GM19438 (cell line): ENCODE measurements around the gene GPX7.
"Not testable (repeated sequence)": the region's sequence is repeated elsewhere in the genome, so short reads cannot be mapped to it uniquely, and the experiment has no call there.

ENCODE experiments used
- ATAC-seq: cut with Tn5 transposase; IDR thresholded peaks from one replicate; pipeline ENCODE4 v1.9.1; 2021; ENCODE audit warnings: low read depth; ENCODE audit not compliant: unreplicated experiment

The GPX7 gene

DNA sequence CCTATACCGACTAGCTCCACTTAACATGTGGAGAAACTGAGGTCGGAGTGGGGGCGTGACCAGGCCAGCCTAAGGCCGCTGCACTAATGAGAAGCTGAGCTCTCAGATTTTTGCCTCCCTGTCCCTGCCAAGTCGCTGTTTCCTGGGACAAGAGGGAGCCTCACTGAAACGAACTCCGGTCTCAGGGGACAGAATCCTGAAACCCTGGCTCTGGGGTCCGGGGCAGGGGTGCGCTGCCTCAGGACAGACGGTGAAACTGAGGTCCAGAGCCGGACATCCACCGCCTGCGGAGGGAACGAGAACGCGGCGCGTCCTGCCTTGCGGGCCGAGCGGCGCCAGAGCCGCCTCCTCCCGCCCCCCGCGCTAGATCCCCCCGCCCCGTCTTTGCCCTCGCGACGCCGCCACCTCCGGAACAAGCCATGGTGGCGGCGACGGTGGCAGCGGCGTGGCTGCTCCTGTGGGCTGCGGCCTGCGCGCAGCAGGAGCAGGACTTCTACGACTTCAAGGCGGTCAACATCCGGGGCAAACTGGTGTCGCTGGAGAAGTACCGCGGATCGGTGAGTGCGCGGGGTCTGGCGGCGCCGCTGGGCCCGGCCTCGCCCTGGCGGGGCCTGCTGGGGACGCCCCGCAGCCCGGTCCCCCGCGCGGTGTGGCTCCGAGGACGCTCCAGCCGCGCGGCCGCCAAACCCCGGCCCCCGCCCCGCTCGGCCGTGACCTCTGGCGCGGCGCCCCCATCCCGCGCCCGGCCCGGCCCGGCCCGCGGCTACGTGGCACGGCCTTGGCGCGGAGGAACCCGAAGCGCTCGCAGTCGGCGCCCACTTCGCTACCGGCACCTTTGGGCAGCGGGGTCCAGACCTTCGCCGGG, at the start of gene GPX7:
Gene GPX7 (plus strand): TSS at position 381 of the 865 bp plus-strand sequence. CDS start 39 bp downstream, at position 420.
- ATAC-seq: no peak

DNA sequence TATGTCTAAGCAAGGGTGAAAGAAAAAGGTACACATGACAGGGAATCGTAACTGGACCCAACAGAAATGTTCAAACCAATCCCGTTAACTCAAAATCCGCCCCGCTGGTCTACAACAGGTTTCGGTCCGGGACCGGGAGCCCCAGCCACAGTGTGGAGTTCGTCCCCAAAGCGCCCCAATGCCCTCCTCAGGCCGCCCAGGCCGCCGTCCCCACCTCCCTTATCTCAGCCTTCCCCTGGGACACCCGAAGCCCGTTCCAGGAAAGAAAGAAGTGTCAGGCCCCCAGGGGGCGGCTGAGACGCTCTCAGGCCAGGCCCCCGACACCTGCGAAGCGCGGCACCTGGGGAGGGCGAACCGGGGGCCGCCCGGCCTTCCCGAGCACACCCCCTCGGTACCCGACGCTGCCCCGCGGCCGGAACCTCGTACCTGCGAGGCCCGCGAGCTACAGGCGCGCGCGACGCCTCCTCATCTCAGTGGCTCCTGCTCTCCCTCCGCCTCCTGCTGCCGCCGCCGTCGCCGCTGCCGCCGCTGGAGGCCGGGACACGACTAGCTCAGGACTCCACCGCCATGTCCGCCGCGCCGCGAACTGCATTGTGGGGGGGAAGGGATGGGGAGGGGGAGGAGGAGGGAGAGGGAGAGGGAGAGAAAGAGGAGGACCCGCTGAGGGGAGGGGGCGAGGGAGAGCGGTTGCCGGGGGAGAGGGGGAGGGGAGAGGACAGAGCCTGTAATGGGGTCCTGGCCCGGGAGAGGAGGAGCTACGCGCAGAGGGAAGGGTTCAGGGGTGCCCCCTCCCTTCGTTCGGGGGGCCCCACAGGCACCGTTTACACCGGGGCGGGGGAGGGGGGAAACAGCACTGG, 49.4 kb upstream of the GPX7 start, which contains the start of gene TUT4:
Gene TUT4 (minus strand): TSS at position 588 of the 857 bp plus-strand sequence. CDS start 26,812 bp downstream, outside the sequence.
- peak; percentile 41 for ATAC-seq

- peak; percentile 50 for ATAC-seq
These were observed 48.6 kb upstream of the GPX7 start for GRCh38 chr1:52553362-52554266.

- no peak for ATAC-seq
These were observed 47.9 kb upstream of the GPX7 start for GRCh38 chr1:52554267-52554640.

DNA sequence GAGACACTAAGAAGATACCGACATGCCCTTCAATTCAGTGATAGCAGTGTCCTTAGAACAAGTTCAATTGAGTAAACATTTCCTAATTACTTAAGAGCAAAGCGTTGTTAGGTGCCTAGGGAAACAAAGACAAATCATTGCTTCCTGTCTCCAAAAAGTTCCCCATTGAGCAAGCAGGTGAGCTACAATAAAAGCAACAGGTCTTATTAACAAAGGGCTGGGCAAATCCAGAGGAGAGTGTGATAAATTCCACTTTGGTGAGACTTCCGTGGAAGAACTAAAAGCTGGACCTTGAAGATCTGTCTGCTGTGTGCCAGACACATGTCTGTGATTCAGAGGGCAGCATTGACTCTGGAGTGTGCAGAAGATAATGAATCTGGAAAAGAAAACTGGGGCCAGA, 47.4 kb upstream of the GPX7 start:
- ATAC-seq: no peak

GRCh38 chr1:52556641-52557360, 45.4 kb upstream of the GPX7 start:
- ATAC-seq: no peak

DNA sequence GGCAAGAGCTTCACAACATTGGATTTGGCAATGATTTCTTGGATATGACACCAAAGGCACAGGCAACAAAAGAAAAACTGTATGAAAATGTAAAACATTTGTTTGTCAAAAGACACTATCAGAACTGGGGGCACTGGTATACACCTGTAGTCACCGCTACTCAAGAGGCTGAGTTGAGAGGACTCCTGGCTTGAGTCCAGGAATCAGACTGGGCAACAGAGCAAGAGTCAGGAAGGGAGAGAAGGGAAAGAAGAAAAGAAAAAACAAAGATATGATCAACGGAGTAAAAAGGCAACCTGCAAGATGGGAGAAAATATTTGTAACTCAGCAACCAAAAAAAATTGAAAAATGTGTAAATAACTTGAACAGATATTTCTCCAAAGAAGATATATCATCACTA, 43.2 kb upstream of the GPX7 start:
- no peak for ATAC-seq

- ATAC-seq: no peak
These were observed 42.3 kb upstream of the GPX7 start for GRCh38 chr1:52559875-52560274.

- no peak for ATAC-seq
These were observed 39.4 kb upstream of the GPX7 start for GRCh38 chr1:52562766-52563165.

DNA sequence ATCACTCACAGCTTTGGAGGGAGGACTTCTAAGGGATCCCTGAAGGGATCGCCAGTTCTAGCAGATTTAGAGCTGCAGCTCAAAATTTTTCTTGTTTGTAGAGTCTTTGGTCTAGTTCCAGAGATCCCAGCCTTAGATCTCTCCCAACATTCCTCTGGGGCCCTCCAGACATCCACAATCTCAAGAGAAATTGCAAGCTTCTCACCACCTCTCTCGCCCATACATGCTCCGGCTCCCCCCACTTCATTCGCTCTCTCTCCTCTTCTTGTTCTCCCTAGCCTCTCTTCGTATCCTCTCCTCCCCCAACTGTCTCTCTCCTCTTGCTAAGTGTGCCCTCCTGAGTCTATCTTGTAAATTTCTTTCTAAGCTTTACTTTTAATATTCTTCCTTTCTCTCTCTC, 34.2 kb upstream of the GPX7 start:
- no peak for ATAC-seq

DNA sequence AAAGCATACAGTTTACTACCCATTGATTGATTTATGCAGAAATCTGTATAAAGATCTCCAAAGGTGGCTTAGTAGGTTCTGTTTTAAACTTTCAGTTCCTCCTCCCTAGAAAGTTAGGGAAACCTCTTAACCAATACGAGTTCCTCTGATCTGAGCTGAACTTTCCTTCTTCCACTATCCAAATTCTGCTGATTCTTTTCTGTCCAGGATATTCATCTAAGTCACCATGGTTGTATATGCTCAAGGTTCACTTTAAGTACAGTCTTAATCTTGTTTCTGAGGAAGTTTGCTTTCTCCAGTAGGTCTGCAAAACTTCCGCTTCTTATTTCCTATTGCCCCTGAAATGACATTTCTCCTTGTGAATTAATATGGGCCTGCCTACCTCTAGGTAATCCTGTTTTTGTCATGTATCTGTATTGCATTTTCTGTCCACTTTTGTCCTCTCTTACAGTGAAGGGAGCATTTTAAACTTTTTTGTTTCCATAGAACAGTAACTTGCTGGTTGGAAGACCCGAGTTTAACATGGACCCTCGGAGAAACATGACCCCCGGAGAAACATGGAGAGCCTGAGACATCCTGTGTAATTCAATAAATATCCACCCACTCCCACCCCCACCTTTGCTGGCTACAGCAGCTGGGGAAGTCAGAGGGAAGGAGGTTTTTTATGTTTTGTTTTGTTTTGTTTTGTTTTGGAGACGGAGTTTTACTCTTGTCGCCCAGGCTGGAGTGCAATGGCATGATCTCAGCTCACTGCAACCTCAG, 32.5 kb upstream of the GPX7 start:
- ATAC-seq: no peak

DNA sequence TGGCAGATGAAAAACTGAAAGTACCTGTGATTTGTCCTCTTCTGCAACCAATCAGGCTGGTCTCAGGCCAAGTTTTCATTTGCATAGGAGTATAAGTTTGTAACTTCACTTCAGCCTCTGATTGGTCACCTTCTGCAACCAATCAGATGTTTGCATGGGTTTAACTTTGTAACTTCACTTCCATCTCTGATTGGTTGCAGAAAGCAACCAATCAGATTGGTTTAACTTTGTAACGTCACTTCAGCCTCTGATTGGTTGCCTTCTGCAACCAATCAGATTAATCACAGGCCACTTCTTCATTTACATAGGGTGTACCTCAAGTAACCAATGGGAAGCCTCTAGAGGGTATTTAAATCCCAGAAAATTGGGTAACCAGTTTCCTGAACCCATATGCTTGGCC, 30.4 kb upstream of the GPX7 start:
- ATAC-seq: no peak

- no peak for ATAC-seq
These were observed 29.8 kb upstream of the GPX7 start for GRCh38 chr1:52572387-52572786.

GRCh38 chr1:52574594-52574993, 27.6 kb upstream of the GPX7 start:
- ATAC-seq: no peak

DNA sequence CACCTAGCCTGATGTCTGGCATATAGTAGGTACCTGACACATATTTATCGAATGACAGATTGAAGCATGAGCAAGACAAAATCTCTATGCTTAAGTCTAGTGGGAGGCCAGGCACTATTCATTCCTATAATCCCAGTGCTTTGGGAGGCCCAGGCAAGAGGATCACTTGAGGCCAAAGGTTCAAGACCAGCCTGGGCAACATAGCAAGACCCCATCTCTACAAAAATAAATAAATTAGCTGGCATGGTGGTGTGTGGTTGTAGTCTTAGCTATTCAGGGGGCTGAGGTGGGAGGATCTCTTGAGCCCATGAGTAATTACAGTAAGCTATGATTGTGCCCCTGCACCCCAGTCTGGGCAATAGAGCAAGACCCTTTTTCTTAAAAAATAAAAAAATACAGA, 26.1 kb upstream of the GPX7 start:
- ATAC-seq: no peak

- ATAC-seq: not testable (repeated sequence)
These were observed 24.1 kb upstream of the GPX7 start for GRCh38 chr1:52578066-52578465.

DNA sequence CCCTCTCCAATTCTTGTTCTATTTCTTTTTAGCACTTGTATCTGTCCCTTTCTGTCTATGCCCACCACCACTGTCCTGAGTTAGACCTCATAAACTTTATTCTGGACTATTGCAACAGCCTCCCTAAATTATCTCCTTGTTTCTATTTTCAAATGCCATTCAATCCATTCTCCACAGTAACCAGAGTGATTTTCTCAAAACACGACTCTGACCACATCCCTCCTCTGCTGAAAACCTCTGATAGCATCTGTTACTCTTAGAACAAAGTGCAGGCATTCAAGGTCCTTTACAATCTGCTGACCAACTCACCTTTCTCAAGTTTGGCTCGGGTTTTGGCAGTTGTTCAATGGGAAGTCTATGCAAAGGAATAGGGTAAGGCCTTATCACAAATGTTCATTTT, 22.8 kb upstream of the GPX7 start:
- no peak for ATAC-seq

- ATAC-seq: no peak
These were observed 21.9 kb upstream of the GPX7 start for GRCh38 chr1:52580283-52580682.

- no peak for ATAC-seq
These were observed 20.0 kb upstream of the GPX7 start for GRCh38 chr1:52582116-52582696.
